Activated naive CD4-positive, alpha-beta T cell treated with anti-CD3 and anti-CD28 coated beads, Interleukin-2, amount 50 U/mL, for 72 hours (primary cell): ENCODE measurements around the gene VTCN1. TPM values are rescaled to one million over a fixed set of nuclear protein-coding genes. Genes with fewer than 3 reads are reported as not detected.
"Not testable (repeated sequence)": the region's sequence is repeated elsewhere in the genome, so short reads cannot be mapped to it uniquely, and the experiment has no call there.

Experiments used
- ATAC-seq, 2 donors: fragments of 150-1000 bp; cut with Tn5 transposase; 2 replicates each; pipeline ENCODE4 v1.10.0; 2021; ENCODE audit warnings: mild to moderate bottlenecking in 2 of 2, moderate library complexity in 2 of 2
- DNase-seq, 2 donors: peaks; one replicate each; pipeline ENCODE4 v3.0.0; 2021 to 2022; ENCODE audit warnings: low spot score in 2 of 2
- H3K27ac Mint-ChIP-seq, 2 donors: one replicate each; pipeline ENCODE4 v1.8.0; 2022; ENCODE audit warnings: mild to moderate bottlenecking in 2 of 2, mixed read lengths in 2 of 2
- H3K36me3 Mint-ChIP-seq, 2 donors: one replicate each; pipeline ENCODE4 v1.8.0; 2022; ENCODE audit warnings: mixed read lengths in 2 of 2
- H3K9me3 Mint-ChIP-seq, 2 donors: one replicate each; pipeline ENCODE4 v1.8.0; 2022; ENCODE audit warnings: mixed read lengths in 2 of 2
- total RNA-seq, 2 donors: library from RNA; stranded (reverse); gene quantifications; one replicate each; pipeline ENCODE4 v1.2.3, GENCODE V29; 2022

The VTCN1 gene
- not detected for total RNA-seq

- Mint-ChIP-seq H3K9me3 (no peaks in the 10 kb centered on the region), H3K27ac (no peak within 1 kb of the TSS), H3K36me3 (no peaks in the 10 kb centered on the region)
- DNase-seq: no peak
- ATAC-seq: no peak
Measured at GRCh38 chr1:117210831-117211261, at the start of gene VTCN1. VTCN1 (minus strand) TSS chr1:117210927; CDS start chr1:117210855, 72 bp downstream.

GRCh38 chr1:117258791-117259190 is 48.1 kb upstream of the VTCN1 start:
- ATAC-seq (no peak), DNase-seq (no peak)
- Mint-ChIP-seq H3K27ac (no peak overlapping the region), H3K9me3 (peaks cover 4 to 6% of the 10 kb centered on the region in 2 donors), H3K36me3 (no peaks in the 10 kb centered on the region)

- not testable (repeated sequence) for ATAC-seq, H3K9me3 Mint-ChIP-seq, DNase-seq, H3K27ac Mint-ChIP-seq, H3K36me3 Mint-ChIP-seq
Measured at GRCh38 chr1:117258075-117258474, 47.3 kb upstream of the VTCN1 start.

GRCh38 chr1:117257291-117257690 is 46.6 kb upstream of the VTCN1 start:
- DNase-seq (no peak), ATAC-seq (no peak)
- Mint-ChIP-seq H3K36me3 (no peaks in the 10 kb centered on the region), H3K27ac (no peak overlapping the region), H3K9me3 (peaks cover 4 to 6% of the 10 kb centered on the region in 2 donors)

- Mint-ChIP-seq H3K9me3 (no peaks in the 10 kb centered on the region), H3K36me3 (no peaks in the 10 kb centered on the region), H3K27ac (no peak overlapping the region)
- DNase-seq (no peak), ATAC-seq (no peak)
Measured at GRCh38 chr1:117250061-117250606, 39.4 kb upstream of the VTCN1 start.

GRCh38 chr1:117244971-117245370 is 34.2 kb upstream of the VTCN1 start:
- no peaks in the 10 kb centered on the region for H3K9me3 Mint-ChIP-seq
- H3K36me3 Mint-ChIP-seq: no peaks in the 10 kb centered on the region
- ATAC-seq (no peak), DNase-seq (no peak)
- no peak overlapping the region for H3K27ac Mint-ChIP-seq

GRCh38 chr1:117244306-117244705 is 33.6 kb upstream of the VTCN1 start:
- Mint-ChIP-seq H3K27ac (no peak overlapping the region), H3K9me3 (no peaks in the 10 kb centered on the region), H3K36me3 (no peaks in the 10 kb centered on the region)
- DNase-seq (no peak), ATAC-seq (no peak)

- no peak for DNase-seq
- no peak for ATAC-seq
- Mint-ChIP-seq H3K36me3 (no peaks in the 10 kb centered on the region), H3K9me3 (no peaks in the 10 kb centered on the region), H3K27ac (no peak overlapping the region)
Measured at GRCh38 chr1:117241512-117241911, 30.8 kb upstream of the VTCN1 start.

GRCh38 chr1:117240547-117240946 is 29.8 kb upstream of the VTCN1 start:
- no peak for DNase-seq
- Mint-ChIP-seq H3K9me3 (no peaks in the 10 kb centered on the region), H3K27ac (no peak overlapping the region), H3K36me3 (no peaks in the 10 kb centered on the region)
- no peak for ATAC-seq

- ATAC-seq: no peak
- no peak overlapping the region for H3K27ac Mint-ChIP-seq
Measured at GRCh38 chr1:117239467-117239866, 28.7 kb upstream of the VTCN1 start.

GRCh38 chr1:117237726-117238381 is 27.1 kb upstream of the VTCN1 start:
- H3K27ac Mint-ChIP-seq: no peak overlapping the region
- H3K9me3 Mint-ChIP-seq: peaks cover 0 to 3% of the 10 kb centered on the region in 2 donors
- H3K36me3 Mint-ChIP-seq: no peaks in the 10 kb centered on the region
- ATAC-seq: no peak
- no peak for DNase-seq

More at GRCh38 chr1:117239467-117239866, 28.7 kb upstream of the VTCN1 start:
- DNase-seq: no peak
- no peaks in the 10 kb centered on the region for H3K36me3 Mint-ChIP-seq
- H3K9me3 Mint-ChIP-seq: no peaks in the 10 kb centered on the region

- ATAC-seq (no peak), DNase-seq (no peak)
- H3K36me3 Mint-ChIP-seq: no peaks in the 10 kb centered on the region
- H3K9me3 Mint-ChIP-seq: peaks cover 0 to 3% of the 10 kb centered on the region in 2 donors
- H3K27ac Mint-ChIP-seq: no peak overlapping the region
Measured at GRCh38 chr1:117235863-117236465, 25.2 kb upstream of the VTCN1 start.

GRCh38 chr1:117232531-117232930 is 21.8 kb upstream of the VTCN1 start:
- DNase-seq (no peak), ATAC-seq (no peak)
- Mint-ChIP-seq H3K27ac (no peak overlapping the region), H3K9me3 (peaks cover 0 to 3% of the 10 kb centered on the region in 2 donors), H3K36me3 (no peaks in the 10 kb centered on the region)

- no peak for ATAC-seq
- Mint-ChIP-seq H3K9me3 (peaks cover 0 to 3% of the 10 kb centered on the region in 2 donors), H3K36me3 (no peaks in the 10 kb centered on the region), H3K27ac (no peak overlapping the region)
- no peak for DNase-seq
Measured at GRCh38 chr1:117231748-117232373, 21.1 kb upstream of the VTCN1 start.

- Mint-ChIP-seq H3K27ac (no peak overlapping the region), H3K9me3 (peaks cover 0 to 3% of the 10 kb centered on the region in 2 donors)
Measured at GRCh38 chr1:117231312-117231711, 20.6 kb upstream of the VTCN1 start.

GRCh38 chr1:117229217-117229616 is 18.5 kb upstream of the VTCN1 start:
- peaks cover 0 to 3% of the 10 kb centered on the region in 2 donors for H3K9me3 Mint-ChIP-seq
- ATAC-seq (no peak), DNase-seq (no peak)
- no peak overlapping the region for H3K27ac Mint-ChIP-seq
- no peaks in the 10 kb centered on the region for H3K36me3 Mint-ChIP-seq

More at GRCh38 chr1:117231312-117231711, 20.6 kb upstream of the VTCN1 start:
- no peaks in the 10 kb centered on the region for H3K36me3 Mint-ChIP-seq
- ATAC-seq (no peak), DNase-seq (no peak)

GRCh38 chr1:117225931-117226330 is 15.2 kb upstream of the VTCN1 start:
- H3K9me3 Mint-ChIP-seq: no peaks in the 10 kb centered on the region
- no peaks in the 10 kb centered on the region for H3K36me3 Mint-ChIP-seq
- no peak for DNase-seq
- no peak for ATAC-seq
- no peak overlapping the region for H3K27ac Mint-ChIP-seq
